Measurements from ENCODE around the gene SLC51A.
"Not testable (repeated sequence)": the region's sequence is repeated elsewhere in the genome, so short reads cannot be mapped to it uniquely, and the experiment has no call there.

Gene SLC51A

DNA sequence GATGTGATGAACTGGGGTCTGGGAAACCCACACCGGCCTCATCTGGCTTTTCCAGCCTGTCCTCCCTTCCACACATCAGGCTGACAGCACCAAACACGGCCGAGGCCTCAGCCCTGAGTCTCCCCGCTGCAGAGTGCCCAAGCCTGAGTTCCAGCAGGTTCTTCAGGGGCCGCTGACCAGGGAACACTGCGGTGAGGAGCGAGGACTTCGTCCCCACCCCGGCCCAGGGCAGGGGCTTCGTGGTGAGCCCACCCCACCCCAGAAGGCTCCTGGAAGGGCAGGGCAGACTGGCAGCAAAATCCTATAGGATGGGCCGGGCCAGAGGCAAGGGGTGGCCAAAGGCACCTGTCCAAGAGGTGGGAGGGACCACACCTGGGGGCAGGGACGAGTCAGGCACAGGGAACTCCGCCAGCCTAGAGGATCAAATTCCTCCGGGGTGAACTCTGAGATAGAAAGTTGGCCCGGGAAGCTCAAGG lies at the start of gene SLC51A:
Gene SLC51A, plus strand, starts transcription at position 446 of the 476 bp plus-strand sequence. CDS start 179 bp downstream, outside the sequence.
- no peak for DNase-seq

DNA sequence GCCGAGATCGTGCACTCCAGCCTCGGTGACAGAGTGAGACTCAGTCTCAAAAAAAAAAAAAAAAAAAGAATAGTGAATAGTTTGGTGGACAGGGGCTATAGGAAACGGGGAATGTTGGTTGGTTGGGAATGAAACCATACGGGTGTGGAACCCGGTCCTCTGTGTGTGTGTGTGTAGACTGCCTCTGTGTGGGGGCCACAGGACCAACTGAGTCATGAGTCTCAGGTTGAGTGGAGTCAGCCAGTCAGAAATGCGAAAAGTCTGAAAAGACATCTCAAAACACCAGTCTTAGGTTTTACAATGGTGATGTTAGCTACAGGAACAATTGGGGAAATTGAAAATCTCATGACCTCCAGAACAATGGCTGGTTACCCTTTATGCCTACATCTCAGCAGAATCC lies 49.6 kb upstream of the SLC51A start:
- no peak for DNase-seq

DNA sequence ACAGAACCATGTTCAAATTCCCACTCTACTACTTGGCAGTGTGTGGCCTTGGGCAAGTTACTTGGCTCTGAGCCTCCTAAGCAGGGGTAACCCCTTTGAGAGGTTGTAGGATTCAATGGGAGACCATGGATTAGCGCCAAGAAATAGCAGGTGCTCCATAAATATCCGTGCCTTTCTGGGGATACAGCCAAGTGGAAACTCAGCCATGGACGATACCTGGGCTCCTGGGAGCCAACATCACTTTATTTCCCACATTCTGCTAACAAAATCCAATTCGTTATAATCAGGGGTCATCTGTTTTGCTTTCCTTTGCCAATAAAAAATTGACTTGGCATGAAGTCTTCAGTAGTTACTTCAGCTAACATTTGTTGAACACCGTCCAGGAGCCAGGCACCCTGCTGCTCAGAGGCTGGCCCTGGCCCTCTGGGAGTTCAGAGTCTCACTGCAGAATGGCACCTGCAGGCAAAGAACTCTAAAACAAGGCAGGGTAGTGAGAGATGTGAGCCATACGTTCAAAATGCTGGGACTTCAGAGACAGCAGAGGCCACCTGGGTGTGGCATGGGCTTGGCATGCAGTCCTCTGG lies 47.4 kb upstream of the SLC51A start:
- no peak for DNase-seq

DNA sequence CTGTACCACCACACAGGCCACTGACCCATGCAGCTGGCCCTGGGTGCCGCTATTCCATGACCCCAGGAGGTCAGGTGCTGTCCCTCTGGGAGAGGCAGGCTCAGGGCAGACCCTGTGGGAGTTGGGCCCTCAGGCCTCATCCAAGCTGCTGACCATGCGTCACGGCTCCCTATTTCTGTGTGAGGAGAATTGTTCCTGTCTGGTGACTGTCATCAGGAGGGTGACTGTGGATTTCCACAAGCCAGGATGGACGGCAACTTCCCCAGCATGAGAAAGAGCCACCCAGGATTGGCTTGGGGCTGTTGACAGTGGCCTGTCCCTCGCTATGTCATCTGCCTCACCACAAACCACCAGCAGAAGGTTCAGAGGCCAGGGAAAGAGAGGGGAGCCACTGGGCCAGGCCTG lies 46.5 kb upstream of the SLC51A start:
- DNase-seq: no peak

DNA sequence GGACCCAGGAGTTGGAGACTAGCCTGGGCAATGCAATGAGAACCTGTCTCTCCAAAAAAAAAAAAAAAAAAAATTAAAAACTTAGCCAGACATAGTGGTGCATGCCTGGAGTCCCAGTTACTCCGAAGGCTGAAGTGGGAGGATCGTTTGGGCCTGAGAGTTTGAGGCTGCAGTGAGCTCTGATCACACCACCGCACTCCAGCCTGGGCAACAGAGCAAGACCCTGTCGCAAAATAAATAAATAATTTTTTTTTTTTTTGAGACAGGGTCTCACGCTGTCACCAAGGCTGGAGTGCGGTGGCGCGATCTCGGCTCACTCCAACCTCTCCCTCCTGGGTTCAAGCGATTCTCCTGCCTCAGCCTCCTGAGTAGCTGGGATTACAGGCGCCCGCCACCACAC lies 46.0 kb upstream of the SLC51A start:
- not testable (repeated sequence) for DNase-seq

DNA sequence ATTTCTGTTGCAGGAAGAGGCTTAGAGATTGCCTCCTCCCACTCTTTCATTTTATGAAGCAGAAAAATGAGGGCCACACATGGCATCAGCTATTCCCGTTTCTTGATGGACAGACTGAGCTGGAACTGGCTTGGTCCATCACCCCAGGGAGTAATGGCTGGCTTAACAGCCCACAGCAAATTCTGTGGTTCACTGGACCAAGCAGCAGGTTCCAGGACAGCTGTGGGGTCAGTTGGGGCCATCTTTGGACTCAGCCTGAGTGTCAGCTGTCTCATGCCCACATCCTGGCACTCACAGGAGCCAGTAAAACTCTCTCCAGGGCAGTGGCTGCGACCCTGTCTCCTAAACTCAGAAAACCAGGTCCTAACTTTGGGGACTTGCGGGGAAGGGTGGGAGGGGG lies 41.7 kb upstream of the SLC51A start:
- no peak for DNase-seq

DNA sequence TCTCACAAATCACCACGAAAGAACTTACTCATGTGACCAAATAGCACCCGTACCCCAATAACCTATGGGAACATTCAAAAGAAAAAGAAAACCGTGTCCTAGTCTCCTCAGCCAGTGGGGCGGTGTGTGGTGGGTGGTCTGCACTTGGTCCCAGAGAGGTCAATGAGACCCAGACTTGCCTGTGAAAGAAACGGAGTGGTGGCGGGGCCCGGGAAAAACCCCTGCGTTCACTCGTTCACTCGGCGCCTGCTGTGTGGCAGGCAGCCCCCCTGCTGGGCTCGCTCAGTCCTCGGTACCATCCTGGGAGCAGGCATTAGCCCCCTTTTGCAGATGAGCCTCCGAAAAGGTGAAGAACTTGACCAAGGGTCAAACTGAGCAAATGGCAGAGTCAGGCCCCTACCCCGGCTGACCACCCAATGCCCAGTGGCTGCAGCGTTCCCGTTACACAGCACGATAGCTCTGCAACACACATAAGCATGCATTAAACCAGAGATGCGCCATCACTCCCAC lies 41.2 kb upstream of the SLC51A start:
- no peak for DNase-seq

DNA sequence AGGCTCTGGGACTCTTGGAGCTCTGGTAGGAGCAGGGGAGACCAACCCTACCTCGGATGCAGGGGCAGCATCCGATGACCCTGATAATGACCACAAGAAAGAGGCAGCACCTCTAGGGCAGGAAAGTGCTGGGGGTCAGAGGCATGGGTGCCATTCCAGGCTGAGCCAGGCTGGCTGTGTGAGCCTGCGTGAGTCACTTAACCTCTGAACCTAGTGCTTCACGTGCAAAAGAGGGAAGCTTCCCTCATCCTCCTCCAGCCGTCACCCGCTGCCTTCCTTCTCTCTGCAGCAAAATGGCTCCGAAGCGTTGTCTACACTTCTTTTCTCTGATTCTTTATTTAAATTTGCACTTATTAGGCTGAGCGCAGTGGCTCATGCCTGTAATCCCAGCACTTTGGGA lies 40.6 kb upstream of the SLC51A start:
- no peak for DNase-seq

DNA sequence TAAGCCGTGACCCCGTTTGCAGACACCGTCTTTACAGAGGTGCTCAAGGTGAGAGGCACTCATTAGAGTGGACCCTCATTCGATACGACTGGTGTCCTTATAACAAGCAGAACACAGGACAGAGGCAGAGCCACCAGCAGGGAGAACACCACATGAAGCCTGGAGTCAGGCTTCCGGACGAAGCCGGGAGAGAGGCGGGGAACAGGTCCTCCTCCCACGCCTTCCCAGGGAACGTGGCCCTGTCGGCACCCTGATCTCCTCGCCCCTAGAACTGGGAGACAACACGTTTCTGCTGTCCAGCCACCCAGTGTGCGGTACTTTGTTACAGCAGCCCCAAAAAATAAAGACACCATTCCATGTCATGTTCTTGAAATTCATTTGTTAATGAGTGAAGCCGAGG lies 38.8 kb upstream of the SLC51A start:
- DNase-seq: no peak

DNA sequence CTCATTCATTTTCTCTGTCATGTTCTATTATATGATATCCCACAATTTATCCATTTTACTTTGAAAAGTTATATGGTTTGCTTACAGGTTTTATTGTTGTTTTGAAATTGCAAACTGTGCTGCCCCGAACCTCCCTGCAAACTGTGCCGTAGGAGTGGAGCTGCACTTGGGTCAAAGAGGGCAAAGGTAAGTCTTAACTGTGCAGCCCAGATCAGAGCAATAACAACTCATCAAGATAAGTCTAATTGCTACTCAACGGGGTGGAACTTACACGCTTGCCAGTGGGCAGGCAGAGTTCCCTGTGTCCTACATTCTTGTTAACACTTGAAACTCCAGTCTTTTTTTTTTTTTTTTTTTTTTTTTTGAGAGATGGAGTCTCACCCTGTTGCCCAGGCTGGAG lies 38.4 kb upstream of the SLC51A start:
- no peak for DNase-seq

DNA sequence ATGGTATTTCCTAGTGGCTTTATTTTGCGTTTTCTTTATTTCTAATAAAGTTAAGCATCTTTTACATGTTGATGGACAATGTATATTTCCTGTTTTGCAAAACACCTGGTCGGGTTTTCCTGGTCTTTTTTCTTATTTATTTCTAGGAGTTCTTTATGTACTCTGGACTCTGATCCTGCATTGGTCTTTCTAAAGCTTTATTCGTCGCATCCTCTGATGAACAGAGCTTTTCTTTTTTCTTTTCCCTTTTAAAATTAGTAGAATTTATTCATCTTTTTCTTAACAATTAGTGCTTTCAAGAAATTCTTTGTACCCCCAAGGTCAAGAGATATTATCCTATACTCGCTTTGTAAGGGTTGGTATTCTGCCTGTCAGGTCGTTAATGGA lies 37.3 kb upstream of the SLC51A start:
- DNase-seq: no peak

DNA sequence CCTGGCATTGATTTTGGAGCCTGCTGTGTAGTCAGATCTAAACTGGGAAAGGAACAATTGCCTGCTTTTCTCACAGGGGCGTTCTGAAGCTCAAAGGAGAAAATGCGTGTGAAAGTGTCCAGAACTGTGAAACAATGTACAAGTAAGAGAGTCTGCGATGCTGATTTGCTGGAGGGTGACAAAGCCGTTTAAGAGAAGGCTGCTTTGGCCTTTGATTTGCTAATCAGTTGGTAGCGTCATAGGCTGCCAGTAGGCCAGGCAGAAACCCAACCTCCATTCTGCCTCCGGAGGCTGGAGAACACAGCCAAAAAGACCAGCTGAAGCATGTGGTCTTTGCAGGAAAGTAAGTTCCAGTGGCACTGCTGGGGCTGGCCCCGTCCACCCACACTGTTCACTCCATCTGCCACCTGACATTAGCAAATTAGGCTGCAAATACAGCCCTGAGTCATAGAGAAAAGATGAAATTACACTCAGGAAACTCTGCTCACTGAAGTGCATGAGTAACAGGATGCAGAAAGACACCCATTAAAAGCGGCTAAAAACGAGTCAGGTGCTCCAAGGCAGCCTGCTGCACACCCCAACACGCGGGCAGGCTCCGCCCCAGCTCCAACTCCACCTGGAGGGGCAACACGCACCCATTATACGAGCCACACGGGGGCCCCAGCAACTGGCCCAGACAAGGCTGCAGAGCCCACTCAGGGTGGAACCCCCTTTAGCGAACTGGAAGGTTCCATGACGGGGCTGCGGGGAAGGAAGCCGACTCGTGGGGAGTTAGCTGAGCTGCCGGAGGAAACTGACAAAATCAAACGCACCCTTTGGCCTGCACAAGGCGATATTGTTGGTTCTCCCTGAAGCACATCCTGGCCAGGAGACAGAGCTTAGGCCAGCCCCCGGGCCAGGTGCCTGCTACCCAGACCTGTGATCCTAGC lies 36.7 kb upstream of the SLC51A start:
- peak; percentile 84 for DNase-seq

DNA sequence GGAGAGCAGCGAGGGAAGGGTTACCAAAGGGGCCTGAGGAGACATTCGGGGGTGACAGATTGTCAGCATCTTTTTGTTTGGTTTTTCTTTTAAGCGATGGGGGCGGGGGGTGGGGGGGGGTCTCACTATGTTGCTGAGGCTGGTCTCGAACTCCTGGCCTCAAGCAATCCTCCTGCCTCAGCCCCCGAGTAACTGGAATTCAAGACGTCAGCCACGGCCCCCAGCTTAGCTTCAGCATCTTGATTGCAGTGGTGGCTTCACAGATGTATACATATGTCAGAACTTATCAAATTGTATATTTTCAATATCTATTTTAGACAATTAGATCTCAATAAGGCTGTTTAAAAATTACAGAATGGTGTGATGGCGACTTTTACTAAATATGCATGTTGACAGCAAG lies 36.0 kb upstream of the SLC51A start:
- DNase-seq: no peak

DNA sequence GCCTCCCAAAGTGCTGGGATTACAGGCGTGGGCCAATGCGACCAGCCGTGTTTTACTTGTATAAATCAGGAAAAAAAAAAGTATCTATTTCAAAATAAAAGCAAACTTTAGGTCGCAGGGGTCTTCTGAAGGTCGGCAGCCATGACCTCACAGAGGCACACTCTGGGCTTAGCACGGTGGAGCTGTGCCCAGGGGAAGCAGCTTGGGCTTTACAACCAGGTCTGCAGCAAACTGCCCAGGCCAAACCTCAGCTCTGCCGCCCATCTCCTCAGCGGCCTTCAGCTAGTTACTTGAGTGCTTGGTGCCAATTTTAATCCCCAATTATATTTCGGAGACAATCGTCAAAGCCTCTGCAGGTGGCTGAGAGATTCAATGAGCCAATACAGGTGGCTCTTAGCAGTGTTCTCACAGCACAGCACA lies 35.2 kb upstream of the SLC51A start:
- DNase-seq: no peak

DNA sequence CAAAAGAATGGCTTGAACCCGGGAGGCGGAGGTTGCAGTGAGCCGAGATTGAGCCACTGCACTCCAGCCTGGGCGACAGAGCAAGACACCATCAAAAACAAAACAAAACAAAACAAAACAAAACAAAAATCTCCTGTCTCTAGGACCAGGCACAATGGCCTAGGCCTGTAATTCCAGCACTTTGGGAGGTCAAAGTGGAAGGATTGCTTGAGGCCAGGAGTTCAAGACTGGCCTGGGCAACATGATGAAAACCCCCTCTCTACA lies 32.2 kb upstream of the SLC51A start:
- not testable (repeated sequence) for DNase-seq

DNA sequence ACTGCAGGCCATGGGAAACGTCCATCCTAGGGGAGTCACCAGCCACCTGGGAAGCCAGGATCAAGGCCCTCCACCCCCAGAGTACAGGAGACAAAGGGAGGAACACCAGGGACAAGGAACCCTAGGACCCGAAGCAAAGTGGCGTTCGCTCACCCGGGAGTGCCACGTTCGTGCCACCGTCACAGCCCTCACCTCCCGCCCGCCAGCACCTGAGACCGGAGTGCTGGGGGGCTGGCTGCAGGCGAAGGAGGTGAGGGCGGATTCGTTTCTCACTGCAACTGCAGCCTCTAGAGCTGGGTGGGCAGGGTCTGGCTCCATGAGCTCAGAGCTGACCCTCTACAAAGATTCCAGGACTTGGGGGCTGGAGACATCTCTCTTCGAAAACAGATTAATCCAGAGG lies 31.5 kb upstream of the SLC51A start:
- no peak for DNase-seq

DNA sequence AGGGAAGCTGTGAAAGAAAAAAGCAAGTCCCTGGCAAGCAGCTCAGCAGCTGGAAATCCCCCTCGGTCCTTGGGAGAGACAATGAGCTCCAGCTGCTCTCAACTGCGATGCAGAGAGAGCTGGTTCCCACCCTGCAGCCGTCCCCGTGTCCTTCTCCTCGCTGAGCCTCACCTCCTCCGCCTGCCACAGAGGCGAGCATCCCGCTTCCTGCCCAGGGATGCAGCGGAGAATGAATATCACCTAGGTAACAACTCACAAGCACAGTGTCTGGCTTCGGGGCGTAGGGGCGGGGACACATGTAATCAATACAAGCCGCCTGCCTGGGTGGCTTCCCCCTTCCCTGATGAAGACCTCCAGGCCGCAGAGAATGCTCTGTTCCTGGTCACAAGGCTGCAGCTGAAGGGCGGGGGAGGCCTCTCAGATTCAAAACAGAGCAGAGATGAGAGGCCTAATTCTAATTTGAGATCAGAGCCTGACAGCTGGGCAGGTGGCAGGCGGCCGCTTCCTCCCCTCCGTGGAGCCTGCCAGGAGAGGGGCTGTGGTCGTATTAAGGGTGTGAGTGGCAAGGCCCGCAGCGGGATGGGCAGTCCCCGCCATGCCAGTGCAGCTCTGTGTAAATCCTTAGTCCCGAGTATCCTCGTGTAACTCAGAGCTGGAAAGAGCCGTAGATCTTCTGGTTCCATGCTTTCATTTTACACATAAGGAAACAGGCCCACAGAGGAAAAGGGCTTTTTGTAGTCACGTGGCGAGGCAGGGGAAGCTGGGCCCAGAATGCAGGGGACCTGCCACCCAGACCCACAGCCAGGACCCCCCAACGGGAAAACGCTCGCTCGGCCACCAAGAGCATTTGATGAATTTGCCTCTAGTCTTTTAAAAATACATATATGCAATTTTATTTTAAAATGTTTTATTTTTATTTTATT lies 29.4 kb upstream of the SLC51A start:
- DNase-seq: peak; percentile 66

DNA sequence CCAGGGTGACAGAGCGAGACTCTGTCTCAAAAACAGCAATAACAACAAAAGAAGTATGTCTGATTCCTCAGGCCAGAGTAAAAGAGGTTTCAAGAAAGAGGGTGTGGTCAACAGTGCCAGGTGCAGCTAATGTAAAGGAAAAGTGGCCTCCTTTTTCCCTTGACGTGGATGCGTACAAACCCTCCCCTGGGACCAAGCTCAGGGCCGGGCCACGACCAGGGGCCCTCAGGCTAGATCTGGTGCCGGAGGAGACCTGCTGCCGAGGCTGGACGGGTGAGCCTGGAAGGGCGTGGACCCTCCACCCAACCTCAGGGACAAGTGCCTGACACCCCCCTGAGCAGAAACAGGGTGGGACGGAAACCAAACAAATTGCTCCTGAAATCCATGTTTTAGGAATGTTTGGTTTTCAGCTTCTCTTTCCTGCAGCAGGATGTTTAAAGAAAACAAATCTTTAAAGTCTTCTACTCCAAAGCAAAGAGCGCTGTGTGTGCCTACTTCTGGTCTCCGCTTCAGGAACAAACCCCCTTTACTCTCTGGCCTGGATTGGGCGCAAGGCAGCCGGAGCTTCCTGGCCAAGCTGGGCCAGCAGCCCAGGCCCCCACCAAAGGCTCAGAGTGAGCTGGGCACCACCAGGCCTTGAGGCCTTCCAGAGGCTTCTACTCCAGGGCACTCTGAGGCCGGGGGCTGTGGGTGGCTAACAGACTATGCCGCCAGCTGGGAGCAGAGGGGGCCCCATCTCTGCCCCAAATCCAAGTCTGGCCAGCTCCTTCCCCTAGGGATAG lies 26.6 kb upstream of the SLC51A start:
- no peak for DNase-seq

DNA sequence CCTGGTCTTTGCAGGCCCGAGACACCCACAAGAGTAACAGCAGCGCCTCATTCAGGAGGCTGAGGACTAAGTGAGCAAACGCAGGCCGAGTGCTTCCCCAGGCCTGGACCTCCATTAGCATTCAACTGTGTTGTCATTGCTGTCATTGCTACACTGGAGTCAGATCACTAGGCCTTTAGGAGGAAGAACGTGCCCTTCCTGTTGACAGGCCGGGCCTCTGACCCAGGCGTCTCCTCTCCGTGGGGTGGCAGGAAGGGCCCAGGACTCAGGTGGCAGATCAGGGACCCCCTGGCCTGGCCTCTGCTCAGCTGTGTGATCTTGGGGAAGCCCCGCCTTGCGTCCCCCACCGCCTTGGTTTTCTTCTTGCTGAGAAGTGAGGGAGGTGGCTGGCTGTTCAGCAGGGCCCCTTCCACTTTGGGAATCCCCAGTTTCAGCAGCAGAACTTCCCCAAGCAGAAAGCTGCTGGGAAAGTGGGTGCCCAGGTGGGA lies 24.3 kb upstream of the SLC51A start:
- no peak for DNase-seq

DNA sequence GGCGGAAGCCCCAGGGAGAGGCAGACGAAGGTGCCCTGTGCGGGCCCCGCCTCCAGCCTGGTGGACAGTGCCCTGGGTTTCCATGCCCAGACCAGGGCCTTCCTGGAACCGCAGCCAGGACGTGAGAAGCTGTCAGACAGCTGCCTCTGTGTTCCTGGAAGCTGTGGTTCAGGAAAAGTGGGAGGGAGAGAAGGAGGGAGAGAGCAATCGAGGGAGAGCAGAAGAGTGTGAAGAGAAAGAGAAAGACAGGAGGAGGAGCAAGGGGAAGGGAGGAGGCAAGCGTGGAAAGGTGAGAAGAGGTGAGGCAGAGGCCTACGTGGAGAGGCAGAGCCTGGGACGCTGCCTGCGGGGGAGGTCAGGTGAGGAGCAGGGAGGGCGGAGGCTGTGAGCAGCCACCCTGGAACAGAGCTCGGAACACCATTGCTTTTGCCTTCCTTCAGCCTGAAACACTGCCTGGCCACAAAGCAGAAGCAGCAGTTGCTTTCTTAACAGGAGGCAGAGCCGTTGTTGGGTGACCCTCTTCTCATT lies 23.7 kb upstream of the SLC51A start:
- no peak for DNase-seq

DNA sequence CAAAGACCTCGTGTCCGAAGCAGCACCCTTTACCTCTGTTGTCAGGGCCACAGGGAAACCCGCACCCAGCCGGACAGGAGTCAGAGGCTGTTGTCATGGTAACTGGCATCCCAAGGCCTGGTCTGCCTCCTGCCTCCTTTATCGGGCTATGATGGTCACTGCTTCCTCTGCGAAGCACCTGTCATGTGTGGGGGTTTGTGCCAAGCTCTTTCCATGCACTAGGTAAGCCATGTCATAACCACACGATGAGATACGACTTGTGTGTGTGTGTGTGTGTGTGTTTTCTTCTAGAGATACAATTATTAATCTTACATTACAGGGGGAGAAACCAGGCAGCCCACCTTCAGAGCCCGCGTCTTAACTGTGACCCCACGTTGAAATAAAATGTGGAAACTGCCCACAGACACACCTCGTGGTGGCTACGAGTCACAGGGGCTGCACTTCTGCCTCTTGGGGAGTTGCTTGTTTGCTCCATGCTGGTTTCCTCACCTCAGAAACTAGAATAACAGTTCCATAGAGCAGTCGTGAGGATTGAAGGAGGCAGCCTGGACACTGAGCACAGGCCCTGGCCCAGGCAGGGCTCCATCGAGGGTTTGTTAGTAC lies 23.1 kb upstream of the SLC51A start:
- DNase-seq: no peak
